Neural cell (in vitro differentiated cells): ENCODE results near the gene IL31RA. TPM values are rescaled to one million over a fixed set of nuclear protein-coding genes. Genes with fewer than 3 reads are reported as not detected.

ENCODE experiments used
- H2AFZ ChIP-seq: fragments of 200-600, 300-800 bp; sonication (generic), shearing (Covaris generic); 2 replicates; pipeline ENCODE4 v1.6.0; 2014; ENCODE audit warnings: low read depth, mild to moderate bottlenecking, antibody characterized with exemption, low read length, moderate library complexity
- H3F3A ChIP-seq: fragments of 200-600 bp; shearing (Covaris generic); 2 replicates; pipeline ENCODE4 v1.6.1; 2016; ENCODE audit warnings: mild to moderate bottlenecking, moderate library complexity, mixed read lengths, antibody characterized with exemption, low read length; ENCODE audit not compliant: insufficient read depth, poor library complexity, severe bottlenecking
- H3K27ac ChIP-seq: fragments of 200-600, 300-800 bp; sonication (generic), shearing (Covaris generic); 2 replicates; pipeline ENCODE4 v1.5.1; 2014; ENCODE audit warnings: mild to moderate bottlenecking, low read length, moderate library complexity
- H3K27me3 ChIP-seq: fragments of 300-800, 200-600 bp; sonication (generic), shearing (Covaris generic); 2 replicates; pipeline ENCODE4 v1.6.0; 2014; ENCODE audit warnings: mild to moderate bottlenecking, low read depth, low read length, moderate library complexity; ENCODE audit not compliant: insufficient read depth
- H3K36me3 ChIP-seq: fragments of 300-800, 200-600 bp; sonication (generic), shearing (Covaris generic); 2 replicates; pipeline ENCODE4 v1.5.1; 2014; ENCODE audit warnings: mild to moderate bottlenecking, antibody characterized with exemption, low read length, moderate library complexity; ENCODE audit not compliant: insufficient read depth
- H3K4me2 ChIP-seq: fragments of 300-800, 200-600 bp; sonication (generic), shearing (Covaris generic); 2 replicates; pipeline ENCODE4 v1.6.0; 2014; ENCODE audit warnings: mild to moderate bottlenecking, low read length
- H3K4me3 ChIP-seq: fragments of 300-800, 200-600 bp; sonication (generic), shearing (Covaris generic); 2 replicates; pipeline ENCODE4 v1.5.1; 2014; ENCODE audit warnings: mild to moderate bottlenecking, low read length, moderate library complexity
- H3K79me2 ChIP-seq: fragments of 200-600 bp; shearing (Covaris generic); replicated peaks from 2 replicates; pipeline ENCODE4 v1.6.0; 2014; ENCODE audit warnings: mild to moderate bottlenecking, low read length, moderate library complexity; ENCODE audit not compliant: insufficient read depth
- H3K9ac ChIP-seq: fragments of 300-800, 200-600 bp; sonication (generic), shearing (Covaris generic); 2 replicates; pipeline ENCODE4 v1.6.1; 2016; ENCODE audit warnings: mild to moderate bottlenecking, low read length, mixed read lengths
- H3K9me2 ChIP-seq: fragments of 200-600 bp; shearing (Covaris generic); 2 replicates; pipeline ENCODE4 v1.6.1; 2016; ENCODE audit warnings: mild to moderate bottlenecking, low read length, mixed read lengths; ENCODE audit not compliant: insufficient read depth
- H3K9me3 ChIP-seq: fragments of 200-600, 300-800 bp; sonication (generic), shearing (Covaris generic); 2 replicates; pipeline ENCODE4 v1.6.1; 2016; ENCODE audit warnings: mild to moderate bottlenecking, mixed run types, low read length, moderate library complexity, mixed read lengths
- H4K20me1 ChIP-seq: fragments of 200-600 bp; shearing (Covaris generic); 2 replicates; pipeline ENCODE4 v1.6.1; 2016; ENCODE audit warnings: mild to moderate bottlenecking, mixed run types; ENCODE audit not compliant: insufficient read depth
- EP300 ChIP-seq: fragments of 450-650 bp; conservative IDR thresholded peaks from 2 replicates; pipeline ENCODE4 v1.6.1; 2014; ENCODE audit warnings: antibody characterized with exemption, mild to moderate bottlenecking, moderate library complexity; ENCODE audit not compliant: poor library complexity, severe bottlenecking
- EZH2 ChIP-seq: fragments of 200-600, 300-800 bp; shearing (Covaris generic), sonication (generic); IDR thresholded peaks from 2 replicates; pipeline ENCODE4 v1.6.1; 2014; ENCODE audit warnings: antibody characterized with exemption, low read length, borderline replicate concordance, mild to moderate bottlenecking; ENCODE audit not compliant: insufficient read depth, poor library complexity, severe bottlenecking
- MXI1 ChIP-seq: fragments of 450-650 bp; conservative IDR thresholded peaks from 2 replicates; pipeline ENCODE4 v1.6.1; 2014; ENCODE audit warnings: antibody characterized with exemption, mild to moderate bottlenecking; ENCODE audit not compliant: poor library complexity, severe bottlenecking
- POLR2AphosphoS5 ChIP-seq: IDR thresholded peaks from 2 replicates; pipeline ENCODE4 v1.6.1; 2012
- RAD21 ChIP-seq: fragments of 450-650 bp; conservative IDR thresholded peaks from 2 replicates; pipeline ENCODE4 v1.6.1; 2014; ENCODE audit warnings: antibody characterized with exemption, mild to moderate bottlenecking, moderate library complexity
- SMC3 ChIP-seq: fragments of 450-650 bp; conservative IDR thresholded peaks from 2 replicates; pipeline ENCODE4 v1.6.1; 2014; ENCODE audit warnings: antibody characterized with exemption, mild to moderate bottlenecking, moderate library complexity; ENCODE audit not compliant: poor library complexity
- TAF1 ChIP-seq: IDR thresholded peaks from 2 replicates; pipeline ENCODE4 v1.6.1; 2012; ENCODE audit warnings: low read depth
- polyA plus RNA-seq: library from polyadenylated mRNA; depleted of rRNA; stranded (reverse); fragments of >200 nt; gene quantifications from 2 replicates; pipeline ENCODE4 v1.2.3, GENCODE V29; 2014
- TF ChIP-seq, protein P1 (sequence below): fragments of 450-650 bp; IDR thresholded peaks from 2 replicates; pipeline ENCODE4 v1.5.1; 2014; ENCODE audit warnings: antibody characterized with exemption, mild to moderate bottlenecking, moderate library complexity; ENCODE audit not compliant: poor library complexity, severe bottlenecking
- TF ChIP-seq, protein P2 (sequence below): IDR thresholded peaks from 2 replicates; pipeline ENCODE4 v1.6.1; 2012; ENCODE audit warnings: borderline replicate concordance

IL31RA gene
- polyA plus RNA-seq, 1 donor from 2014 or later: not detected

DNA sequence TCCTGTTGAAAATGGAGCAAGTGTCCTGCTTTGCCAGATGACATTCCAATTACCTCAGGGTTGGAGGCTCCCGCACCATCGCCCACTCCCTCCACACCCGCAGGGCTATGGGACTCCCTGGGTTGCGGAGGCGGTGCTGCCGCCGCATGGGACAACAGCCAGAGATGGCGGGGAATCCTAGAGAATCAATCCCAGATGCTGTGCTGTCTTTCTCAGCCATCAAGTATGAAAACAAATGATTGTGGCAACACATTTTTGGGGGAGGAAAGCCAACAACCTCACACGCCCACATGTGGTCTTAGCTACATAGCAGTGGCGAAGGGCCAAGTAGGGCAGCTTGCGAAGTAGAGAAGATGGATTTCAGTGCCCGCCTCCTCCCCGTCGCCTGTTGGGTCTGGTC is 46.7 kb downstream of the IL31RA start:
- Histone ChIP-seq H3K9ac (no peak overlapping the region), H4K20me1 (no peaks in the 10 kb centered on the region), H3K79me2 (no peaks in the 10 kb centered on the region), H3K36me3 (no peaks in the 10 kb centered on the region), H3K27ac (no peak overlapping the region), H3F3A (no peaks in the 10 kb centered on the region), H3K9me2 (no peaks in the 10 kb centered on the region), H2AFZ (no peak overlapping the region), H3K27me3 (no peaks in the 10 kb centered on the region), H3K4me3 (no peak overlapping the region), H3K4me2 (no peak overlapping the region), H3K9me3 (no peaks in the 10 kb centered on the region)
- TF ChIP-seq POLR2AphosphoS5 (no peak), RAD21 (no peak), TAF1 (no peak), EZH2 (no peak), SMC3 (no peak), MXI1 (no peak), EP300 (no peak)
- TF ChIP-seq, protein P1, sequence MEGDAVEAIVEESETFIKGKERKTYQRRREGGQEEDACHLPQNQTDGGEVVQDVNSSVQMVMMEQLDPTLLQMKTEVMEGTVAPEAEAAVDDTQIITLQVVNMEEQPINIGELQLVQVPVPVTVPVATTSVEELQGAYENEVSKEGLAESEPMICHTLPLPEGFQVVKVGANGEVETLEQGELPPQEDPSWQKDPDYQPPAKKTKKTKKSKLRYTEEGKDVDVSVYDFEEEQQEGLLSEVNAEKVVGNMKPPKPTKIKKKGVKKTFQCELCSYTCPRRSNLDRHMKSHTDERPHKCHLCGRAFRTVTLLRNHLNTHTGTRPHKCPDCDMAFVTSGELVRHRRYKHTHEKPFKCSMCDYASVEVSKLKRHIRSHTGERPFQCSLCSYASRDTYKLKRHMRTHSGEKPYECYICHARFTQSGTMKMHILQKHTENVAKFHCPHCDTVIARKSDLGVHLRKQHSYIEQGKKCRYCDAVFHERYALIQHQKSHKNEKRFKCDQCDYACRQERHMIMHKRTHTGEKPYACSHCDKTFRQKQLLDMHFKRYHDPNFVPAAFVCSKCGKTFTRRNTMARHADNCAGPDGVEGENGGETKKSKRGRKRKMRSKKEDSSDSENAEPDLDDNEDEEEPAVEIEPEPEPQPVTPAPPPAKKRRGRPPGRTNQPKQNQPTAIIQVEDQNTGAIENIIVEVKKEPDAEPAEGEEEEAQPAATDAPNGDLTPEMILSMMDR: no peak
- TF ChIP-seq, protein P2, sequence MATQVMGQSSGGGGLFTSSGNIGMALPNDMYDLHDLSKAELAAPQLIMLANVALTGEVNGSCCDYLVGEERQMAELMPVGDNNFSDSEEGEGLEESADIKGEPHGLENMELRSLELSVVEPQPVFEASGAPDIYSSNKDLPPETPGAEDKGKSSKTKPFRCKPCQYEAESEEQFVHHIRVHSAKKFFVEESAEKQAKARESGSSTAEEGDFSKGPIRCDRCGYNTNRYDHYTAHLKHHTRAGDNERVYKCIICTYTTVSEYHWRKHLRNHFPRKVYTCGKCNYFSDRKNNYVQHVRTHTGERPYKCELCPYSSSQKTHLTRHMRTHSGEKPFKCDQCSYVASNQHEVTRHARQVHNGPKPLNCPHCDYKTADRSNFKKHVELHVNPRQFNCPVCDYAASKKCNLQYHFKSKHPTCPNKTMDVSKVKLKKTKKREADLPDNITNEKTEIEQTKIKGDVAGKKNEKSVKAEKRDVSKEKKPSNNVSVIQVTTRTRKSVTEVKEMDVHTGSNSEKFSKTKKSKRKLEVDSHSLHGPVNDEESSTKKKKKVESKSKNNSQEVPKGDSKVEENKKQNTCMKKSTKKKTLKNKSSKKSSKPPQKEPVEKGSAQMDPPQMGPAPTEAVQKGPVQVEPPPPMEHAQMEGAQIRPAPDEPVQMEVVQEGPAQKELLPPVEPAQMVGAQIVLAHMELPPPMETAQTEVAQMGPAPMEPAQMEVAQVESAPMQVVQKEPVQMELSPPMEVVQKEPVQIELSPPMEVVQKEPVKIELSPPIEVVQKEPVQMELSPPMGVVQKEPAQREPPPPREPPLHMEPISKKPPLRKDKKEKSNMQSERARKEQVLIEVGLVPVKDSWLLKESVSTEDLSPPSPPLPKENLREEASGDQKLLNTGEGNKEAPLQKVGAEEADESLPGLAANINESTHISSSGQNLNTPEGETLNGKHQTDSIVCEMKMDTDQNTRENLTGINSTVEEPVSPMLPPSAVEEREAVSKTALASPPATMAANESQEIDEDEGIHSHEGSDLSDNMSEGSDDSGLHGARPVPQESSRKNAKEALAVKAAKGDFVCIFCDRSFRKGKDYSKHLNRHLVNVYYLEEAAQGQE: no peak

DNA sequence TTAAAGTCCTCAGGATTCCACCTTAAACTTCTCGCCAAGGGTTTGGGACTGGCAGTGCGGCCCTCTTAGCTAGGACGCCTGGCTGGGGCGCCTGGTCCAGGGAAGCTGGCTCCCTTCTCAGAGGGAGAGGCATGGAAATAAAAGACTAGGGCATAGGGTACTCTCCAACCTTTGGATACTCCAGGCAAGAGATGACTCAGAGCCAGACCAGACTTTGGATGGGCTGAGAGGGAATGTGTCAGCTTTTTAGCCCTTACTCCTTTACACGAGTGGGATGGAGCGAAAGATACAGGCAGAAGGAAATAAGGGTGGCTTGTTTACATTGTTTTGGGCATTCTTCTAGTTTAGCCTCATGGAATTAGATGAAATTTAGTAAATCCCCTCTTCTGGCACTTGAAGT is 48.2 kb downstream of the IL31RA start:
- Histone ChIP-seq H4K20me1 (no peaks in the 10 kb centered on the region), H3K27ac (no peak overlapping the region), H3K36me3 (no peaks in the 10 kb centered on the region), H3K9me3 (no peaks in the 10 kb centered on the region), H3K4me3 (no peak overlapping the region), H3K9me2 (no peaks in the 10 kb centered on the region), H3K79me2 (no peaks in the 10 kb centered on the region), H2AFZ (no peak overlapping the region), H3F3A (no peaks in the 10 kb centered on the region), H3K27me3 (no peaks in the 10 kb centered on the region), H3K4me2 (no peak overlapping the region), H3K9ac (no peak overlapping the region)
- TF ChIP-seq EP300 (no peak), EZH2 (no peak), TAF1 (no peak), SMC3 (no peak), MXI1 (no peak), POLR2AphosphoS5 (no peak), RAD21 (no peak)
- TF ChIP-seq, protein P2: no peak
- TF ChIP-seq, protein P1: no peak
